SH-SY5Y (cell line): Measurements from ENCODE around the gene RNFT2.

Source experiments
- GATA2 ChIP-seq: IDR thresholded peaks from 2 replicates; pipeline ENCODE4 v1.6.1; 2011; ENCODE audit warnings: mild to moderate bottlenecking, low read depth, low read length
- GATA3 ChIP-seq: IDR thresholded peaks from 2 replicates; pipeline ENCODE4 v1.6.1; 2011; ENCODE audit warnings: low read depth, mild to moderate bottlenecking, low read length, moderate library complexity

GRCh38 chr12:116870306-116870705, 132.2 kb downstream of the RNFT2 start:
- TF ChIP-seq GATA2 (no peak), GATA3 (no peak)
